GM21786 (cell line): ENCODE measurements around the gene ILKAP.

ENCODE experiments used
- ATAC-seq: cut with Tn5 transposase; IDR thresholded peaks from one replicate; pipeline ENCODE4 v1.9.1; 2021; ENCODE audit not compliant: unreplicated experiment

Gene ILKAP

DNA sequence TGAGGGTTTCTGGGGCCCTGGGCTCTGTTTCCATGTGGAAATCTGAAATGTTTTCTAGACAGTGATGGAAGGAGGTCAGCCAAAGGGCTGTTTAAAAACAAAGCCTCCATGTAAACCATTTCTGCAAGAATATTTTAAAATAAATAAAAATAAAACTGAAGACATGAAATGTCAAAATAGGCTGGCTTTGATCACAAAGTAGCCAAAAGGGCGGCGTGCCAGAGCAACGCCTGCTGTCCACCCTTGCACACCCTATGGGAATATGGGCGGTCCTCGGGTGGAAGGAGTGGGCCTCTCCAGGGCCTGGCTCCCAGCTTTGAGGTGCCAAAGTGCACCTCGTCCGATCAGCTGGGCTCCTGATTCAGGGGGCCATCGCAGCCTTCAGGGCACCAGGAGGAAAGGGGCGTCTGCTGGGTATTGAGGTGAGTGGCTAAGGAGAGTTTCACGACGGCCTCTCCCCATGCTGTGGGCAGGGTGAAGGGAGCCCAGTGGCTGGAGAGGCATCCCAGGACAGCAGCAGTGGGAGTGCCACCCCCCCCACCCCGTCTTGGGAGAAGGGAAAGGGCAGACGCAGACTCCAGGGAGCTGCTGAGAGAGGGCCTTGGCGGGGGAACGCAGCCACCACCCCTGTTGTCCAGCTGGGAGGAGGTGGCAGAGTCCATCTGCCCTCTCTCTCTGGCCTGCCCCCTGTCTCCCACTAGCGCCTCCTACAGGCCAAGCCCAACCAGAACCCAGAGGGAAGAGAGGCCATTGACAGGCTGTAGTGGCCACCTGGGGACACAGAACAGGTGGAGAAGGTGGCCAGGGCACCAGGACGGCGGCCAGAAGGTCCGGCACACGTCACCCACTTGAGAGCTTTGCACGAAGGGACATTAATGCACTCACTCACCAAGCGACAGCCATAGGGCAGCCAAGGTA, 50.5 kb downstream of the ILKAP start:
- no peak for ATAC-seq

DNA sequence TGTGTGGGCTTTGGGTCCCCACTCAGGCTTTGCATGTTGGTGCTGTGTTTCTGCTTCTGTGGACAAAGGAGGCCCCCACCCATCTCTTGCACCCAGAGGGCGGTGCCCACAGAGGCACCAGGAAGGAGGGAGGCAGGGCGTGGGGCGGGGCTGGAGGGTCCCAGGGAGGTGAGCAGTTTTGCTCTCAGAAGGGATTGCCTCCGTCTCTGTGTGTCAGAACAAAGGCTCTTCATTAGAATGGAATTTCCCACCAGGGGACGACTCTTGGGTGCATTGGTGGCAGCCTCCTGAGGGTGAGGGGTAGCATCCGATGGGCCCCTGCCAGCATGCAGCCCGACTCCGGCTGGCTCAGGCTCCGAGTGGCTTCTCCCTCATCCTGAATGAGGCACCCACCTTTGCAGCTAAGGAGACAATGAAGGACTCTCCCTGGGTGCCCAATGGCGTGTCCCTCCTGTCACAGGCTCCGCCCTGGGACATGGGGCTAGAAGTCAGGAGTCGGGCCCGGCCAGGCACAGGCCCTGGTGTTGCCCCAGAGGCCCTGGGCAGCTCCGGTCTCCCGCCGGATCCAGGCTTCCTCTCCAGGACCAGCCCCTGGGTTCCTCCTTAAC, 51.8 kb downstream of the ILKAP start:
- ATAC-seq, result no peak

DNA sequence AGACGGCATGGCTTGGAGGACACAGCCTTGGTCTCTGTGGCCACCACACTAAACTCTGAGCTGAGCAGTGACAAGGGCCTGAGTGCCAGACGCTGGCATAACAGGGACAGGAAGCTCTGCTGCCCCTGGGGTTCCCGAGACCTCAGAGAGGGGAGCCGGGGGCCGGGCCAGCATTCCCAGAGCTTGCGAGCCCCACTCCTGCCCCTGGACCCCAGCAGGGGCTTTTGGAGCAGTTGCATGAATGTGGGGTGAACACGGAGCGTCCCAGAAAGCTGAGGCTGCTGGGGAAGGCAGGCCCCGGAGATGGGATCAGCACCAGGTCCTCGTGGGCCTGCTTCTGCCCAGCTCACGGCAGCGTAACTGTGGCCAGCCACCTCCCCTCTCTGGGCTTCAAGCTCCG, 52.3 kb downstream of the ILKAP start:
- no peak for ATAC-seq

GRCh38 chr2:238150686-238151085, 52.8 kb downstream of the ILKAP start:
- no peak for ATAC-seq

GRCh38 chr2:238149841-238150572, 53.5 kb downstream of the ILKAP start:
- ATAC-seq, result no peak

DNA sequence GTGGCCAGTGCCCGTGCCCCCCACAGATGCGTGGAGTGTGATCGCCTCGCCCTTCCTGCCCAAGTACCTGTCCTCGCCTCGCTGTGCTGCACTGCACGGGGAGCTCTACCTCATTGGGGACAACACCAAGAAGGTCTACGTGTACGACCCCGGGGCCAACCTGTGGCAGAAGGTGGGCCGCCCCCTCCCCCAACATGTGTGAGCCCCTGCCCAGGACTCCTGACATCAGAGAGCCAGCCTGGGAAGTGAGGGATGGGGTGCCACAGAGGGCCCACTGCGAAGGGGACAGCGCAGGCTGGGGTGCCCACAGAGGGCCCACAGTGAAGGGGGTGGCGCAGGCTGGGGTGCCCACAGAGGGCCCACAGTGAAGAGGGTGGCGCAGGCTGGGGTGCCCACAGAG, 54.5 kb downstream of the ILKAP start:
- no peak for ATAC-seq

DNA sequence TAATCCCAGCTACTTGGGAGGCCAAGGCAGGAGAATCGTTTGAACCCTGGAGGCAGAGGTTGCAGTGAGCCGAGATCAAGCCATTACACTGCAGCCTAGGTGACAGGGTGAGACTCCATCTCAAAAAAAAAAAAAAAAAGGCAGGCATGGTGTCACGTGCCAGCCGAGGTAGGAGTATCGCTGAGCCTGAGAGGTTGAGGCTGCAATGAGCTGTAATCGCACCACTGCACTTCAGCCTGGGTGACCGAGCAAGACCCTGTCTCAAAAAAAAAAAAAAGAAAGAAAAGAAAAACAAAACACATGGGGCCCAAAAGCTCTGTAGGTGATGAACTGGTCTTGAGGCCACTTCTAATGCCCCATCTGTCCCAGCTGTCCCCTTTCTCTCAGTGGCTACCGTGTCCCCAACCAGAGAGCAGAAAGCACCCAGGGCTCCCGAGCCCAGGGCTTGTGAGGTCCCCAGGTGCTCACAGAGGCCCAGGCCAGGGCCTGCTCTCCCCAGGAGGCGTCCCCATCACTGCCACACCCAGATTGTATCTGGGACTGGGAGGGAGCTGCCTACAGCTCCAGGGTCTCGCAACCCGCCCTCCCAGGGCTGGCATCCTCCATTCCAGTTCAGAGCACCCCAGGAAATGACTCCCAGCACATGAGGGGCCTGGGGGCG, 56.5 kb downstream of the ILKAP start:
- no peak for ATAC-seq

GRCh38 chr2:238145851-238146250, 57.6 kb downstream of the ILKAP start:
- ATAC-seq, result no peak

GRCh38 chr2:238145046-238145445, 58.4 kb downstream of the ILKAP start:
- no peak for ATAC-seq

DNA sequence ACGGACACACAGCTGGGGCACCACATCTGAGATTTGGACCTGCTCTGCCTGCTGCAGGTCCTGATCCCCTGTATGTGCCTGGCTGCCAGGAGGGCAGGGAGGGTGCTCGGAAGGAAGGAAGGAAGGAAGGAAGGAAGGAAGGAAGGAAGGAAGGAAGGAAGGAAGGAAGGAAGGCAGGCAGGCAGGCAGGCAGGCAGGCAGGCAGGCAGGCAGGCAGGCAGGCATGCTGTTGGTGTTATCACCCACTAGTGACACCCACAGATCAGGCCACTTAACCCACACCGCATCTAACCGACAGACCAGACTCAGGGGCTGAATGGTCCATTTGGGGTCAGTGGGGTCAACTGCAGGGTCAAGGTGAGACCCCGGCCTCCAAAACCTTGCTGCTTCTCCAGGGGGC, 59.2 kb downstream of the ILKAP start:
- no peak for ATAC-seq

- no peak for ATAC-seq
Measured at GRCh38 chr2:238143239-238143951, 60.1 kb downstream of the ILKAP start.

GRCh38 chr2:238142382-238143205, 60.9 kb downstream of the ILKAP start:
- no peak for ATAC-seq

- no peak for ATAC-seq
Measured at GRCh38 chr2:238141541-238142318, 61.8 kb downstream of the ILKAP start.

GRCh38 chr2:238140721-238141540, 62.6 kb downstream of the ILKAP start:
- ATAC-seq, result no peak

DNA sequence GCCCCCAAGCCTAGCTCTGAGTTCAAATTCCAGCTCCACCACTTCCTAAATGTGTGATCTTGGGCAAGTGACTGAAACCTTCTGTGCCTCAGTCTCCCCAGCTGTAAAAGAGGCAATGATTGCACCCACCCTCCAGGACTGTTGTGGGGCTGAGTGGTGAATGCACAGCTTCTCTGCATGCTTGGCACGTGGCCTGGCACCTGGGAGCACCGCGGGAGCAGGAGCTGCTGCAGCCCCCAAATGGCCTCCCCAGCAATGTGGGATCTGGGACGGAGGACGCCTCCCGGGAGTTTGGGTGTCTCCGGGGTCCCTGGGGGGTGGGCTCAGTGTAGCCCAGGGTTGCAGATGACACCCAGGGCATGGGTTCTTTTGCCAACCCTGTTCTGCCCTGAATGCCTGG, 63.5 kb downstream of the ILKAP start:
- ATAC-seq, result no peak

GRCh38 chr2:238139196-238140039, 64.1 kb downstream of the ILKAP start:
- ATAC-seq, result no peak
